DND-41 (cell line): ENCODE results near the gene DPYD.

ENCODE experiments used
- ATAC-seq: fragments of 200-7000 bp; cut with Tn5 transposase; 3 replicates; pipeline ENCODE4 v1.9.1; 2021; ENCODE audit warnings: low read depth; ENCODE audit not compliant: insufficient read depth
- DNase-seq: peaks from one replicate; pipeline ENCODE4 v3.0.0-alpha.2; 2020
- H2AFZ ChIP-seq: 2 replicates; pipeline ENCODE4 v1.6.0; 2012; ENCODE audit warnings: low read depth, low read length
- H3K27ac ChIP-seq: 2 replicates; pipeline ENCODE4 v1.5.1; 2012; ENCODE audit warnings: low read length, inconsistent platforms
- H3K27me3 ChIP-seq: fragments of 200-600 bp; sonication (generic); 2 replicates; pipeline ENCODE4 v1.6.0; 2012; ENCODE audit warnings: low read length, mild to moderate bottlenecking, inconsistent platforms; ENCODE audit not compliant: insufficient read depth, poor library complexity
- H3K36me3 ChIP-seq: 2 replicates; pipeline ENCODE4 v1.5.1; 2012; ENCODE audit warnings: low read length, inconsistent platforms; ENCODE audit not compliant: insufficient read depth
- H3K4me1 ChIP-seq: 2 replicates; pipeline ENCODE4 v1.5.1; 2012; ENCODE audit warnings: mild to moderate bottlenecking, low read length; ENCODE audit not compliant: insufficient read depth
- H3K4me2 ChIP-seq: 2 replicates; pipeline ENCODE4 v1.6.0; 2012; ENCODE audit warnings: mild to moderate bottlenecking, moderate library complexity, low read length, inconsistent platforms; ENCODE audit not compliant: insufficient read depth
- H3K4me3 ChIP-seq, 2 experiments: fragments of 200-600 bp in 1 of 2; shearing (Covaris generic) in 1 of 2; 2 replicates each; pipeline ENCODE4 v1.5.1; 2012 to 2016; ENCODE audit warnings: inconsistent platforms in 2 of 2, low read length in 2 of 2, mild to moderate bottlenecking in 2 of 2, low read depth in 1 of 2, moderate library complexity in 1 of 2
- H3K79me2 ChIP-seq: 2 replicates; pipeline ENCODE4 v1.6.0; 2012; ENCODE audit warnings: low read length, inconsistent platforms; ENCODE audit not compliant: insufficient read depth
- H3K9ac ChIP-seq: 2 replicates; pipeline ENCODE4 v1.6.0; 2012; ENCODE audit warnings: low read depth, mild to moderate bottlenecking, inconsistent platforms, low read length, moderate library complexity
- H3K9me3 ChIP-seq: 2 replicates; pipeline ENCODE4 v1.5.1; 2012; ENCODE audit warnings: low read length, moderate library complexity, mild to moderate bottlenecking, inconsistent platforms; ENCODE audit not compliant: insufficient read depth, severe bottlenecking
- H4K20me1 ChIP-seq: 2 replicates; pipeline ENCODE4 v1.6.0; 2012; ENCODE audit warnings: low read length; ENCODE audit not compliant: insufficient read depth
- EZH2 ChIP-seq: IDR thresholded peaks from 3 replicates; pipeline ENCODE4 v1.6.1; 2012; ENCODE audit warnings: borderline replicate concordance, low read depth, mild to moderate bottlenecking, moderate library complexity, low read length, inconsistent platforms; ENCODE audit not compliant: severe bottlenecking
- TF ChIP-seq, protein P1 (sequence below): IDR thresholded peaks from 2 replicates; pipeline ENCODE4 v1.5.1; 2012; ENCODE audit warnings: borderline replicate concordance, low read length, moderate library complexity, mild to moderate bottlenecking; ENCODE audit not compliant: poor library complexity, severe bottlenecking; ENCODE audit errors: extremely low read depth

The DPYD gene

GRCh38 chr1:97849345-97850340 lies 71.2 kb downstream of the DPYD start:
- peak; percentile 70 for ATAC-seq
- Histone ChIP-seq H3K36me3 (peaks cover 22% of the 10 kb centered on the region), H3K9ac (peak overlapping the region; percentile 23; the same call in 1 of the 2 replicates), H3K4me1 (peaks cover 38% of the 10 kb centered on the region), H3K4me3 (no peak overlapping the region), H3K79me2 (peaks cover 40% of the 10 kb centered on the region), H3K27ac (peak overlapping the region; percentile 70), H3K27me3 (no peaks in the 10 kb centered on the region), H3K4me2 (peak overlapping the region; percentile 47), H4K20me1 (no peaks in the 10 kb centered on the region), H3K9me3 (peaks cover 18% of the 10 kb centered on the region), H2AFZ (no peak overlapping the region)
- TF ChIP-seq EZH2, result no peak
- TF ChIP-seq, protein P1, sequence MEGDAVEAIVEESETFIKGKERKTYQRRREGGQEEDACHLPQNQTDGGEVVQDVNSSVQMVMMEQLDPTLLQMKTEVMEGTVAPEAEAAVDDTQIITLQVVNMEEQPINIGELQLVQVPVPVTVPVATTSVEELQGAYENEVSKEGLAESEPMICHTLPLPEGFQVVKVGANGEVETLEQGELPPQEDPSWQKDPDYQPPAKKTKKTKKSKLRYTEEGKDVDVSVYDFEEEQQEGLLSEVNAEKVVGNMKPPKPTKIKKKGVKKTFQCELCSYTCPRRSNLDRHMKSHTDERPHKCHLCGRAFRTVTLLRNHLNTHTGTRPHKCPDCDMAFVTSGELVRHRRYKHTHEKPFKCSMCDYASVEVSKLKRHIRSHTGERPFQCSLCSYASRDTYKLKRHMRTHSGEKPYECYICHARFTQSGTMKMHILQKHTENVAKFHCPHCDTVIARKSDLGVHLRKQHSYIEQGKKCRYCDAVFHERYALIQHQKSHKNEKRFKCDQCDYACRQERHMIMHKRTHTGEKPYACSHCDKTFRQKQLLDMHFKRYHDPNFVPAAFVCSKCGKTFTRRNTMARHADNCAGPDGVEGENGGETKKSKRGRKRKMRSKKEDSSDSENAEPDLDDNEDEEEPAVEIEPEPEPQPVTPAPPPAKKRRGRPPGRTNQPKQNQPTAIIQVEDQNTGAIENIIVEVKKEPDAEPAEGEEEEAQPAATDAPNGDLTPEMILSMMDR, result no peak
- no peak for DNase-seq

DNA sequence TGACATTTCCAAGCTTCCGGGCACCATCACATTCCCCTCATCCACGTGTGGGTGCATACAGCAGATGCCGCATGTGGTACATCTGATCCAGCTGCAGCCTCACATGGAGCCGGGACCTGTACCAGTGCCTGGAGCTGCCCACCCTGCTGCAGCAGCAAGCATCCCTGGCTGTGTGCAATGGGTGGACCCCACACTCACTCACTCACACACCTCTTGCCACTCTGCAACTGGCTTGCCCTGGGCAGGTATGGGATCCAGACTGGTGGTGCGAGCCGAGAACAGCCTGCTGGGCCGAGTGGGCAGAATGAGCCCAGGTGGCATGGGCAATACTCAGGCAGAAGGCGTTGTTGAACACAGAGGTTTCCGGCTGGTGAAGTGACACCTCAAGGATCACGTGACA lies 75.0 kb downstream of the DPYD start:
- H3K27ac ChIP-seq, result no peak overlapping the region
- no peaks in the 10 kb centered on the region for H3K27me3 ChIP-seq
- peaks cover 19% of the 10 kb centered on the region for H3K4me1 ChIP-seq
- peaks cover 22% of the 10 kb centered on the region for H3K36me3 ChIP-seq
- H3K9me3 ChIP-seq, result peaks cover 18% of the 10 kb centered on the region
- no peak overlapping the region for H3K9ac ChIP-seq
- no peak for TF ChIP-seq EZH2
- H3K79me2 ChIP-seq, result peaks cover 32% of the 10 kb centered on the region
- H3K4me2 ChIP-seq, result no peak overlapping the region
- H4K20me1 ChIP-seq, result no peaks in the 10 kb centered on the region
- no peak for DNase-seq
- 0 out of 4 replicates have a peak overlapping the region, but pooled peaks of 1 of the 2 experiments have one; percentile 0 for H3K4me3 ChIP-seq
- H2AFZ ChIP-seq, result no peak overlapping the region
- ATAC-seq, result no peak

GRCh38 chr1:97844552-97845089 lies 76.2 kb downstream of the DPYD start:
- Histone ChIP-seq H3K27me3 (no peaks in the 10 kb centered on the region), H3K9me3 (peaks cover 18% of the 10 kb centered on the region), H3K9ac (no peak overlapping the region), H4K20me1 (no peaks in the 10 kb centered on the region), H3K36me3 (peaks cover 22% of the 10 kb centered on the region), H3K4me1 (peaks cover 8% of the 10 kb centered on the region), H3K4me2 (no peak overlapping the region), H2AFZ (no peak overlapping the region), H3K27ac (no peak overlapping the region), H3K79me2 (peaks cover 27% of the 10 kb centered on the region), H3K4me3 (no peak overlapping the region)
- TF ChIP-seq EZH2, result no peak
- TF ChIP-seq, protein P1, result no peak
- ATAC-seq (no peak), DNase-seq (no peak)

DNA sequence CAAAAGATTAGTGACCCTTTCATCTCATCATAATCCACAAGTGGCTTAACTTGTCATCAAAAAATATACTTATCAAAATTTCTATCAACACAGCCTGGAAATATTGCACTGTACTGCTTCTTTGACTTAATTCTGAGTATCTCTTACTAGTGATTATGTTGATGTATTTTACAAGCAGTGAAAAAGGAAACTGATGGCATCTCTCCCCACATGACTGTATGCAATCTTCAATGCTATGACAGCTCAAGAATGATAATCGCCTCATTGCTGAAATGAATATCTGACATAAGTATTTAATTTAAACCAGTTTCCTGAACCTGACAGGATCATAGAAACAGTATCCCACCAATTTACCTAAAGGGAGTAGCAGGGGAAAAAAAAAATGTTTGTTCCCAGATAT lies 79.5 kb downstream of the DPYD start:
- no peaks in the 10 kb centered on the region for H4K20me1 ChIP-seq

More for the DNA sequence above, 79.5 kb downstream of the DPYD start:
- no peak overlapping the region for H2AFZ ChIP-seq
- DNase-seq (no peak), ATAC-seq (no peak)
- no peaks in the 10 kb centered on the region for H3K27me3 ChIP-seq
- no peaks in the 10 kb centered on the region for H3K4me1 ChIP-seq
- H3K9ac ChIP-seq, result no peak overlapping the region
- peaks cover 14% of the 10 kb centered on the region for H3K9me3 ChIP-seq
- no peak overlapping the region for H3K4me3 ChIP-seq
- peaks cover 17% of the 10 kb centered on the region for H3K36me3 ChIP-seq
- H3K4me2 ChIP-seq, result no peak overlapping the region
- TF ChIP-seq, protein P1, result no peak
- TF ChIP-seq EZH2, result no peak
- no peak overlapping the region for H3K27ac ChIP-seq
- peaks cover 16% of the 10 kb centered on the region for H3K79me2 ChIP-seq
